NCI-H128 (cell line): ENCODE results near the gene MAGI2.
"Not testable (repeated sequence)": the region's sequence is repeated elsewhere in the genome, so short reads cannot be mapped to it uniquely, and the experiment has no call there.

Experiments used
- DNase-seq: peaks from one replicate; lab custom pipeline; 2025; ENCODE audit not compliant: unreplicated experiment; lab: John Stamatoyannopoulos, UW

Gene MAGI2

GRCh38 chr7:79064187-79064823 lies 389.2 kb downstream of the MAGI2 start:
- DNase-seq = no peak

GRCh38 chr7:79063019-79063698 lies 390.3 kb downstream of the MAGI2 start:
- no peak for DNase-seq

GRCh38 chr7:79060498-79060897 lies 393.0 kb downstream of the MAGI2 start:
- DNase-seq = no peak

GRCh38 chr7:79055722-79056415 lies 397.6 kb downstream of the MAGI2 start:
- no peak for DNase-seq

- DNase-seq = no peak
These were observed 401.6 kb downstream of the MAGI2 start for GRCh38 chr7:79051915-79052314.

- DNase-seq = no peak
These were observed 402.9 kb downstream of the MAGI2 start for GRCh38 chr7:79050603-79051002.

GRCh38 chr7:79046061-79046460 lies 407.4 kb downstream of the MAGI2 start:
- no peak for DNase-seq

- no peak for DNase-seq
These were observed 416.5 kb downstream of the MAGI2 start for GRCh38 chr7:79037001-79037400.

GRCh38 chr7:79036356-79036755 lies 417.1 kb downstream of the MAGI2 start:
- no peak for DNase-seq

- DNase-seq = no peak
These were observed 417.6 kb downstream of the MAGI2 start for GRCh38 chr7:79035858-79036257.

- DNase-seq = no peak
These were observed 418.7 kb downstream of the MAGI2 start for GRCh38 chr7:79034730-79035129.

GRCh38 chr7:79019711-79020110 lies 433.8 kb downstream of the MAGI2 start:
- not testable (repeated sequence) for DNase-seq

GRCh38 chr7:79011921-79012320 lies 441.5 kb downstream of the MAGI2 start:
- no peak for DNase-seq

- no peak for DNase-seq
These were observed 443.8 kb downstream of the MAGI2 start for GRCh38 chr7:79009647-79010046.

GRCh38 chr7:79008786-79009185 lies 444.7 kb downstream of the MAGI2 start:
- no peak for DNase-seq

- no peak for DNase-seq
These were observed 457.5 kb downstream of the MAGI2 start for GRCh38 chr7:78996013-78996412.

- no peak for DNase-seq
These were observed 460.1 kb downstream of the MAGI2 start for GRCh38 chr7:78993341-78993740.

GRCh38 chr7:78985509-78985908 lies 468.0 kb downstream of the MAGI2 start:
- no peak for DNase-seq

GRCh38 chr7:78983483-78983882 lies 470.0 kb downstream of the MAGI2 start:
- DNase-seq = no peak

- no peak for DNase-seq
These were observed 483.0 kb downstream of the MAGI2 start for GRCh38 chr7:78970440-78970916.

GRCh38 chr7:78968951-78969350 lies 484.5 kb downstream of the MAGI2 start:
- no peak for DNase-seq

- not testable (repeated sequence) for DNase-seq
These were observed 485.9 kb downstream of the MAGI2 start for GRCh38 chr7:78967561-78967960.
